Measurements from ENCODE around the gene NXT1.

Gene NXT1

DNA sequence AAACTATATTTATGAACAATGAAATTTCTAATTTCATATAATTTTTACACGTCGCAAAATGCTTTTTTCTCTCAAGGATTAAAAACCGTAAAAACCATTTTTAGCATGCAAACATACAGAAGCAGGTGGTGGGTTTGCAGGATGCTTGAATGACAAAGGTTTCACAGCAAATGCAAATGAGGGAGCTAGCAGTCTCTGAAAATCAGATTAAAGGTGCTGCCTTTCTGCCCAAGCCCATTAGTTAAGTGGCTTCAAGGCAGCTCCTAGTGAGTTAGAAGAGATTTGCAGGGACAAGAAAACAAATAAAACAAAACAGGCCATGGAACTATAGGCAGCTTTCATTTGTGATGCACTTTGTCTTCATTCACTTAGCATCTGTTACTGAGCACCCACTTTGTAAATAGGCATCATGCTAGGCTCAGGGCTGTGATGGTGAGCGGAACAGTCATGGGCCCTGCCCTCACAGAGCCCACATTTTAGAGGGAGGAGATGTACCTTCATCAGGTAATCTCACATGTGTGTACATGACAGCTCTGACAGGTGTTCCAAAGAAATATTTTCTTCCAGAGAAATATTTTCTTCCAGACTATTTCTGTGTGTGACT lies 41.2 kb downstream of the NXT1 start:
- DNase-seq (ENCODE audit: low spot score): no peak

DNA sequence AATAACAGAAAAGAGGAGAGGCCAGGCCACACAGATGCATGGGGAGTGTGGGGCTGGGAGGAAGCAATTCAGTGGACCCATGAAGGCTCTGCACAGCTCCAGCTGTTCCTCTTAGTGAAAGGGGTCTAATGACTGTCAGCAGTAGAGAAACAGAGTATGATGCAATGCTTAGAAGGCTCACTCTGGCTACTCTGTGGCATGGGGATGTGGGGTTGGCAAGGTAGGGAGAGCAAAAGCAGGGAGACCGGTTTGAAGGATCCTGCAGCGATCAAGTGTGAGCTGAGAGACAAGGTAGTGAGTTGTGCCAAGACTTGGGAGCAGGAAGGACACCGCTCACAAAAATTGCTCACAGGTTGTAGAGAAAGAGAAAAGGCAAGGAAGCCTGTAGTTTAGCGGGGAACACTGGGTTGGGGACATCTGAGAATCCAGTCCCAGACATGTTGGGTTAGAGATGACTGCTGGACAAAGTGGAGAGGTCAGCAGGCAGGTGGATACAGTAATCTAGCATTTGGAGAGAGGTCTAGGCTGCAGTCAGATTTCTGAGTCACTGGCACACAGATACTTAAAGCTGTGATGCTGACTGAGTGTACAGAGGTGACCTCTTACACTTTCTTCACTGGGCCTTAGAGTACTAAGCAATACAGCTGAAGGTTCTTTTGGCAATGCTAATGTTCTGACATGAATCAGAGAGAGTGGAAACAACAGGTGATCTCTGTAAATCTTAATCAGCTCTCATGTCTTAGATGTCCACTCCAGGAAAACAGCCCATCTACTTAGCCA lies 43.6 kb downstream of the NXT1 start:
- no peak for DNase-seq (ENCODE audit: low spot score)

DNA sequence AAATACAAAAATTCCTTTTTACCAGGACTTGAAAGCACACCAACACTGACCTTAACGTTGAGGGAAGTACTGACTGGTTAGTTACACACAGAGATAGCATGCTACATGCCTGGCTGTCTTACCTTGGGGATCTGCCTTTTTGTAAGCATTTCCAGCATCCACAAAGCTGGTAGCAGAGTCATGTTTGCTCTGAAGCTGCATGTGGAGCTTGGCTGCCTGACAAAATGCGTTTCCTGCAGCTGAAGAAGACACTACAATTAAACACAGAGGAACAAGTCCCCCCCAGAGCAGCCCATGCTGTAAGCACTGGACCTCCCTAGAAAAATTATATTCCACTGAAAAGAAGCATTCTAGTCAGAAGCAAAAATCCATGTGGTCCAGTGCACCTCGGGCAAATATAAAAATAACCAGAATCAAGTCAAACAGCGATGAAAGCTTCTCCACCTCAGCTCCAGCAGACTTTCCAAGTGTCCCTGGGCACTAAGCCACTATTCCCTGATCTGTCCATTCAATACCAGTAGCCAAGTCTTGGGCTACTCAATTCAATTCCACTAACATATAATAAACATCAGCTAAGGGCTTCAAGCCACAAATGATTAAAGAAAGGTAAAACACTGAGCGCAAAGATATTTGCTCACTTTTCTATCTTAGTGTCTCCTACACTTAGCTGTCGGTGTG lies 46.5 kb downstream of the NXT1 start:
- no peak for DNase-seq (ENCODE audit: low spot score)

DNA sequence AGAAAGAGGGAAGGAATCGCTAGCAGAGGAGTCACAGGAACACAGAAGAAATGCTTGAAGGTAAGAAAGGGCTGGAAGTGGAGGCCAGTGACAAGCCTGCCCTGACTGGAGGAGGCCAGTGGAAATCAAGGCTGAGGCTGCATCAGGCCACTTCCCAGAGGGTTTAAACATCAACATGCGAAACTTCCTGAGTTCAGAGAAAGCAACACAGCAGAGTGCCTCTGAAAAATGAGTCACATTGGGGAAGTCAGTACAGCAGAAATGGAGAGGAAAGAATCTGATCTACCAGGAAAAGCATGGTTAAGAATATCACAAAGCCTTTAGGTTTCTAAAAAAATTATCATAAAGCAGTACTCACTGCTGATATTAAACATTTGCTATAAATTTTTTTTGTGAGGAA lies 47.4 kb downstream of the NXT1 start:
- no peak for DNase-seq (ENCODE audit: low spot score)

DNA sequence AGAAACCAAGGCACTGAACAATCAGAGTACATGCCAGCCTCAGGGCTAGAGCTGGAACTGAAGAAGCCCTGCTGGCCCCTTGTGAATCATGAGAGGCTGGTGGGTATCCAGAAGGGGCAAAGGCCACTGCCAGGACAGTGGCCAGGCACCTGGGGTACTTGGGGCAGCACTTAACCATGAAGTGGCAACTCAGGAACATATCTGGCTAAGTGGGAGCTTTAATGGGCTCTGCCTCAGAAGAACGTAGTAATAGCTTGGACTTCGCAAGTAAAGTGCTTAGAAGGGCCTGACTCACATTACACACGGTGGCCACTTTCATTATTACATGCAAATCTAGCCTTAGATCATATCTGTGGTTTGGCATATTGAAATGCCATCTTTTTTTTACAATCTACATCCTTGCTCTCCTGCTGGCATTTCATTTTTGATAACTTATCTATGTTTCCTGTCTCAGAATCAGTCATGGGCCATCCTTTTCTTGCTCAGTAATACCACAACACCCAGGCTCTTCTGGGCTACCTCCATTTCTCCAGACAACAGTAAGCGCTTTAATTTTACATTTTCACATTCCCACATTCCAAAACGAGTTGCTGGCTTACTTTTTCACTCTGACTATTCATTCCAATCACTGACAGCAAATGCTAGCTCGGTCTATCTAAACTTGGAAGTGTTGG lies 49.1 kb downstream of the NXT1 start:
- DNase-seq (ENCODE audit: low spot score): no peak

DNA sequence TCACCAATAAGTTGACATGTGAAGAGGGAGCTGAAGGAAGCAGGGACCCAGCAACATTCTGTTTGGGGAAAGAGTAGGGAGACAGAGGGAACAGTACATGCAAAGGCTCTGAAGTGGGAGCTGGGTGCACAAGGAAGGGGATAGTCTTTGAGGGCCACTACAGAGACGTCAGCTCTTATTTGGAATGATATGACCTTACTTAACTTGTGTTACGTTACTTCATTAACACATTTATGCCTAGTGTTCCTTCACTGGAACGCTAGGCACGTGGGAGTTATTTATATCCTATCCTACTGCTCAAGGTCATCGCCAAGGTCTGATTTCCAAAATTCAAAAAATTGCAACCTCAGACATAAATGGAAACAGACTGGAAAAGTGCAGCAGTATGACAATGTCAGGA lies 50.5 kb downstream of the NXT1 start:
- DNase-seq (ENCODE audit: low spot score): no peak

DNA sequence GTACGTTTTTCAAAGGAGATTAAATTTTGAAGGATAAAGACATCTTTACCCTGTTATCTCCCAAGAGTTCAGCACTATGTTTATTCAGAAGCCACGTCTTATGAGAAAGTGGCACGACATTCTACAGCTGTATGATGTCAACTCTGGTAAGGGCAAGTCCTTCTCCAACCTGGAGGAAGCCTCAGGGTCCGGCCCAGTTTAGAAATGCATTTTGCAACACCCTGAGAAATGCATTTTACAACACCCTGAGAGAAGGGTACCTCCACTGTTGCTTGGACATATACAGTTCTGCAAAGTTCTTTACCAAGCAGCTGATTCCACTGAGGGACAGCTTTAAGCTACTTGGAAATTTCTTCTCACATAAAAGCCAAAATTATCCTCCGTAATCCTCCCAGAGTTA lies 53.2 kb downstream of the NXT1 start:
- no peak for DNase-seq (ENCODE audit: low spot score)

DNA sequence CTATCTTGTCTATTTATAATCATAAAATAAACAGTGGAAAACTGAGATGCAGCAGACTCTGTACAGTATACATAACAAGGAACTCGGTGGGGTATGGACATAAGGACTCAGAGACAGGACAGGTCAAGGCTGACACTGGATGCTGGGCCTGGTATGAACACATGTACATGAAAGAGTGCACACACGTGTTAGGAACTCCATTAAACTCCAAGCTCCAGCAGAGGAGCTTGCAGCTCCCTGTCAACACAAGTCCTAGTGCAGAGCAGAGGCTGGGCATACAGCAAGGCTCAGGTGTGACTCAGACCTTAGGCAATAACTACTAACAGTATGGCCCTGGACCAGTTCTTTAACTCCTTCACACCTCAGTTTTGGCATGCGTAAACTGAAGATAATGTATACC lies 53.6 kb downstream of the NXT1 start:
- no peak for DNase-seq (ENCODE audit: low spot score)

All from D341Med (cell line).